Psoas muscle (tissue), 8 donors: ENCODE results near the gene SPDYA. TPM values are rescaled to one million over a fixed set of nuclear protein-coding genes. Genes with fewer than 3 reads are reported as not detected.

Experiments
- ATAC-seq, 4 donors: fragments of 200-7000 bp; cut with Tn5 transposase; one replicate each; pipeline ENCODE4 v1.9.1; 2020; ENCODE audit warnings: moderate library complexity in 3 of 4, mild to moderate bottlenecking in 2 of 4
- DNase-seq, 2 donors: peaks; one replicate each; pipeline ENCODE4 v3.0.0-alpha.2; 2020
- H3K27ac ChIP-seq: fragments of 200-600 bp; one replicate; pipeline ENCODE4 v1.8.0; 2022
- H3K27me3 ChIP-seq, 3 donors: fragments of 200-600 bp in 1 of 3; one replicate each; pipeline versions ENCODE4 v1.6.1 to v1.8.0; 2013 to 2022; ENCODE audit warnings: low read length in 2 of 3, mild to moderate bottlenecking in 2 of 3, moderate library complexity in 1 of 3; ENCODE audit not compliant: insufficient read depth in 3 of 3
- H3K36me3 ChIP-seq, 2 donors: fragments of 200-600 bp in 1 of 2; one replicate each; pipeline versions ENCODE4 v1.6.1 to v1.8.0; 2013 to 2022; ENCODE audit warnings: low read depth in 1 of 2, mild to moderate bottlenecking in 1 of 2, moderate library complexity in 1 of 2; ENCODE audit not compliant: insufficient read depth in 1 of 2
- H3K4me1 ChIP-seq: fragments of 200-600 bp; one replicate; pipeline ENCODE4 v1.8.0; 2022
- H3K4me3 ChIP-seq: fragments of 200-600 bp; one replicate; pipeline ENCODE4 v1.8.0; 2022; ENCODE audit warnings: mild to moderate bottlenecking
- H3K9me3 ChIP-seq: fragments of 200-600 bp; one replicate; pipeline ENCODE4 v1.8.0; 2022
- CTCF ChIP-seq: fragments of 200-600 bp; IDR thresholded peaks from one replicate; pipeline ENCODE4 v1.8.0; 2022; ENCODE audit warnings: antibody characterized with exemption
- WGBS, 3 donors: extraction: QIAGEN DNeasy Blood & Tissue Kit; methylation state at CpG; one replicate each; pipeline versions ENCODE4 v1.1.6 to v1.1.7; 2013; 5-methylcytosine and 5-hydroxymethylcytosine counted together
- intact Hi-C, 2 donors: fragments of 100-400 bp; cut with DNase I; formaldehyde crosslinking; loops; one replicate each; pipeline versions ENCODE4 v1.11.0 to v1.14.2; 2022
- polyA plus RNA-seq, 3 donors: library from polyadenylated mRNA; stranded (reverse); fragments of 200-250 nt; gene quantifications; one replicate each; pipeline ENCODE4 v1.2.3, GENCODE V29; 2013
- total RNA-seq, 4 donors: library from RNA; stranded (reverse); fragmentation: NEBNext Ultra II Directional in 2 of 4; extraction: Animal tissue kit (Norgen Biotek cat#: 25700) in 2 of 4; gene quantifications; one replicate each; pipeline versions ENCODE4 v1.2.1 to v1.2.4, GENCODE V29; 2021 to 2023
- donor health status: healthy with polysubstance abuse.
- donor health status: DM: no; HTN: no; CAD: no; lungs with moderate emphysema.
- donor health status: Bipolar disorder and iron deficiency.
- donor health status: healthy.
- donor health status: DM: yes; HTN: yes; CAD: no.
- donor health status: DM: no; HTN: no; CAD: no.
- donor health status: DM: no; HTN: no; CAD: no.
- donor health status: DM: yes; HTN: yes; CAD: no.

SPDYA gene
- total and polyA plus RNA-seq, 7 donors, result 0.07 to 0.61 (median 0.27) TPM; not detected in 1

- Histone ChIP-seq H3K9me3 (no peaks in the 10 kb centered on the region), H3K4me1 (no peaks in the 10 kb centered on the region), H3K27ac (no peak overlapping the region), H3K27me3 (no peaks in the 10 kb centered on the region), H3K4me3 (no peak overlapping the region), H3K36me3 (no peaks in the 10 kb centered on the region)
- intact Hi-C loops, result no loop called here
- no peak for DNase-seq
- WGBS, 3 donors, result 90 to 96% (median 91%) methylated on average over 2 of the region's 2 CpGs
- TF ChIP-seq CTCF, result no peak
- ATAC-seq, result no peak
These were observed 23.3 kb downstream of the SPDYA start for GRCh38 chr2:28833740-28834470.

GRCh38 chr2:28835781-28836180, 25.1 kb downstream of the SPDYA start:
- Histone ChIP-seq H3K9me3 (no peaks in the 10 kb centered on the region), H3K36me3 (no peaks in the 10 kb centered on the region), H3K27me3 (no peaks in the 10 kb centered on the region), H3K27ac (no peak overlapping the region), H3K4me3 (no peak overlapping the region), H3K4me1 (no peaks in the 10 kb centered on the region)
- ATAC-seq, result no peak
- WGBS, 3 donors, result 60 to 68% (median 67%) methylated on average over 2 of the region's 2 CpGs
- no peak for DNase-seq
- TF ChIP-seq CTCF, result no peak
- intact Hi-C loops, result no loop called here

GRCh38 chr2:28838971-28839370, 28.3 kb downstream of the SPDYA start:
- Histone ChIP-seq H3K4me1 (no peaks in the 10 kb centered on the region), H3K27me3 (no peaks in the 10 kb centered on the region), H3K4me3 (no peak overlapping the region), H3K27ac (no peak overlapping the region), H3K9me3 (no peaks in the 10 kb centered on the region), H3K36me3 (peaks cover 0 to under 1% of the 10 kb centered on the region in 2 donors)
- intact Hi-C loops, result no loop called here
- DNase-seq (no peak), ATAC-seq (no peak)
- 92 to 93% (median 93%) methylated on average over 2 of the region's 2 CpGs for WGBS, 3 donors
- no peak for TF ChIP-seq CTCF

- peaks cover 8% of the 10 kb centered on the region for H3K4me1 ChIP-seq
- no peak for ATAC-seq
- H3K4me3 ChIP-seq, result no peak overlapping the region
- TF ChIP-seq CTCF, result no peak
- no peak for DNase-seq
- H3K27me3 ChIP-seq, result no peaks in the 10 kb centered on the region
- H3K36me3 ChIP-seq, result peaks cover 0 to 6% of the 10 kb centered on the region in 2 donors
- H3K27ac ChIP-seq, result no peak overlapping the region
- intact Hi-C loops, result no loop called here
- no peaks in the 10 kb centered on the region for H3K9me3 ChIP-seq
- 56 to 58% (median 56%) methylated on average over 3 of the region's 3 CpGs for WGBS, 3 donors
These were observed 31.4 kb downstream of the SPDYA start for GRCh38 chr2:28842042-28842441.

GRCh38 chr2:28855193-28855592, 44.6 kb downstream of the SPDYA start:
- no peaks in the 10 kb centered on the region for H3K27me3 ChIP-seq
- WGBS, 3 donors, result 88 to 96% (median 89%) methylated on average over 1 of the region's 1 CpG
- H3K4me1 ChIP-seq, result no peaks in the 10 kb centered on the region
- H3K4me3 ChIP-seq, result no peak overlapping the region
- no peak for DNase-seq
- no peak for ATAC-seq
- no peak overlapping the region for H3K27ac ChIP-seq
- no peak for TF ChIP-seq CTCF
- no peaks in the 10 kb centered on the region for H3K9me3 ChIP-seq
- H3K36me3 ChIP-seq, result peaks cover 4 to 14% of the 10 kb centered on the region in 2 donors
- intact Hi-C loops, result no loop called here
